C4-2B (cell line): ENCODE results near the gene ARHGAP15.

Experiments used
- CTCF ChIP-seq: fragments of 450-650 bp; conservative IDR thresholded peaks from 2 replicates; pipeline ENCODE4 v1.5.1; 2017; ENCODE audit warnings: mild to moderate bottlenecking
- ZFX ChIP-seq: fragments of 450-650 bp; IDR thresholded peaks from 2 replicates; pipeline ENCODE4 v1.6.1; 2017

DNA sequence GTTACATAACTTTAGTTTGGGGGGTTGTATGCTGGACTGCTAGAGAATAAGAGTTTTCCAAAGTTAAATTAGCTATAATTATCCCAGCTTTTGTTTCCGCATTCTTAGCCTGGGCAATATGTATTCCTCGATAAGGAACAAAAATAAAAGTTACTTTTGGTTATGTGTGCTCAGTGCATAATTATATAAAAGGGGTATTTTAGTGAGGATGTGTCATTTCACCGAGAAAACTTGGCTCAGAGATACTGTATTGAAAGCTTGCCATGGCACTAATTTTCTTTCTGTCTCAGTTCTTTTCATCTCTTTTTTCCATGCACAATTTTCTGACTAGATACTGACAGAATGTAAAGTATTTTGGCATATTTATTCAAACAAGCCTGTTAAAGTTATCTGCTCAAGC is 28.2 kb downstream of the ARHGAP15 start:
- no peak for TF ChIP-seq CTCF
- no peak for TF ChIP-seq ZFX
